Measurements from ENCODE around the gene SH3BGRL2. TPM values are rescaled to one million over a fixed set of nuclear protein-coding genes. Genes with fewer than 3 reads are reported as not detected.

SH3BGRL2 gene
- total RNA-seq, 1 experiment from 2014 or later = 13.8 TPM

DNA sequence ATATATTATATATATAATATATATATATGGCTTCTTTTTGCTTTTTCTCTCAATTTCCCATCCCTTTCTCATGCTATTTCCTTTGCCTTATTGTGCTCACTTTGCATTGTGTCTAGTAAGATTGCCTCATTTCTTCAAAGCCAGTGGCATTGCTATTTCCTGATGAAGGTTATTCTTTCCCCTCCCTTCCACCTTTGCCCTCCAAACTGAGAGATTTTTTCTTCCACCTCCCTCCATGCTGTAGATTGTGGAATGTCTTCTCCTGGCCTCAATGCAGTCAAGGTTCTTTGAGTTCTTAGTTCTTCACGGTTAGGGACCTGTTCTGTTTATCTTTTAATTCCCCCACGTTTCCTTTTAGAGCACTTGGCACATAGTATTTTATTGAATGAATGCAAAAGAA is 17.2 kb downstream of the SH3BGRL2 start:
- CTCF ChIA-PET = interaction anchor here (1.0 to 1.6 kb wide), 2 partner anchors 24 to 46 kb away, joined by 3 to 7 read pairs; no protein-coding TSS in a partner anchor
- H3K27ac Mint-ChIP-seq = no peak overlapping the region

DNA sequence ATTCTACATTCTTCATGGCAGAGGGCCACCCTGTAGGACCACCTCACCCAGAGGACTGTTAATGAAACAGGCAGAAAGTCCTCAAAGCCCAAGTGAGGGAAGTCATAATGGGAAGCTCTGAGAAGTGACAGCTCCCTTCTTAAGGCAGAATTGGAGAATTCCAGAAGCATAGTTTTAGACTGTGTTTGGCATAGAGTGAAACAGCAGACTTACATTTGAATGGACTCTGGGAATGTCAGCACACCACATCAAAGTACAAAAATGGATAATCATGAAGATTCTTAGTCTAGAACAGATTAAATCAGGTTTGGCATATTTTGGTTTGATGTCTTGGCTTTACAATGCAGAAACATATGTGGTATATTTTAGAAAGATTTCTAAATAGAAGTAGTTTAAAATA is 17.9 kb downstream of the SH3BGRL2 start:
- no peak for ATAC-seq
- Mint-ChIP-seq H3K9me3 (no peaks in the 10 kb centered on the region), H3K4me1 (peaks cover 44% of the 10 kb centered on the region), H3K4me3 (no peak overlapping the region), H3K27me3 (ENCODE audit: low read depth) (peaks cover 10% of the 10 kb centered on the region; the same call in 1 of the 2 replicates), H3K36me3 (no peaks in the 10 kb centered on the region), H3K27ac (no peak overlapping the region)
- ChIA-PET CTCF (interaction anchor here (1.6 kb wide), 1 partner anchor 45 kb away, joined by 7 read pairs; no protein-coding TSS in a partner anchor), POLR2A (no interaction called here)
- no peak for TF ChIP-seq SMAD4 (CRISPR knock-in tag; IDR thresholded peaks at IDR 0.05)
- DNase-seq (ENCODE audit: low spot score) = no peak

More for the DNA sequence above, 17.2 kb downstream of the SH3BGRL2 start:
- POLR2A ChIA-PET = no interaction called here
- peaks cover 10% of the 10 kb centered on the region; the same call in 1 of the 2 replicates for H3K27me3 Mint-ChIP-seq (ENCODE audit: low read depth)
- no peak overlapping the region for H3K4me3 Mint-ChIP-seq
- no peaks in the 10 kb centered on the region for H3K36me3 Mint-ChIP-seq
- H3K9me3 Mint-ChIP-seq = no peaks in the 10 kb centered on the region
- ATAC-seq (no peak), DNase-seq (ENCODE audit: low spot score) (no peak)
- peaks cover 44% of the 10 kb centered on the region for H3K4me1 Mint-ChIP-seq
- no peak for TF ChIP-seq IRF2 (CRISPR knock-in tag; IDR thresholded peaks at IDR 0.05; ENCODE audit: borderline replicate concordance, low read depth)
- TF ChIP-seq ZNF416 (CRISPR knock-in tag; IDR thresholded peaks at IDR 0.05) = no peak
- no peak for TF ChIP-seq PREB (CRISPR knock-in tag; IDR thresholded peaks at IDR 0.05; ENCODE audit: borderline replicate concordance)
- TF ChIP-seq, protein P1, sequence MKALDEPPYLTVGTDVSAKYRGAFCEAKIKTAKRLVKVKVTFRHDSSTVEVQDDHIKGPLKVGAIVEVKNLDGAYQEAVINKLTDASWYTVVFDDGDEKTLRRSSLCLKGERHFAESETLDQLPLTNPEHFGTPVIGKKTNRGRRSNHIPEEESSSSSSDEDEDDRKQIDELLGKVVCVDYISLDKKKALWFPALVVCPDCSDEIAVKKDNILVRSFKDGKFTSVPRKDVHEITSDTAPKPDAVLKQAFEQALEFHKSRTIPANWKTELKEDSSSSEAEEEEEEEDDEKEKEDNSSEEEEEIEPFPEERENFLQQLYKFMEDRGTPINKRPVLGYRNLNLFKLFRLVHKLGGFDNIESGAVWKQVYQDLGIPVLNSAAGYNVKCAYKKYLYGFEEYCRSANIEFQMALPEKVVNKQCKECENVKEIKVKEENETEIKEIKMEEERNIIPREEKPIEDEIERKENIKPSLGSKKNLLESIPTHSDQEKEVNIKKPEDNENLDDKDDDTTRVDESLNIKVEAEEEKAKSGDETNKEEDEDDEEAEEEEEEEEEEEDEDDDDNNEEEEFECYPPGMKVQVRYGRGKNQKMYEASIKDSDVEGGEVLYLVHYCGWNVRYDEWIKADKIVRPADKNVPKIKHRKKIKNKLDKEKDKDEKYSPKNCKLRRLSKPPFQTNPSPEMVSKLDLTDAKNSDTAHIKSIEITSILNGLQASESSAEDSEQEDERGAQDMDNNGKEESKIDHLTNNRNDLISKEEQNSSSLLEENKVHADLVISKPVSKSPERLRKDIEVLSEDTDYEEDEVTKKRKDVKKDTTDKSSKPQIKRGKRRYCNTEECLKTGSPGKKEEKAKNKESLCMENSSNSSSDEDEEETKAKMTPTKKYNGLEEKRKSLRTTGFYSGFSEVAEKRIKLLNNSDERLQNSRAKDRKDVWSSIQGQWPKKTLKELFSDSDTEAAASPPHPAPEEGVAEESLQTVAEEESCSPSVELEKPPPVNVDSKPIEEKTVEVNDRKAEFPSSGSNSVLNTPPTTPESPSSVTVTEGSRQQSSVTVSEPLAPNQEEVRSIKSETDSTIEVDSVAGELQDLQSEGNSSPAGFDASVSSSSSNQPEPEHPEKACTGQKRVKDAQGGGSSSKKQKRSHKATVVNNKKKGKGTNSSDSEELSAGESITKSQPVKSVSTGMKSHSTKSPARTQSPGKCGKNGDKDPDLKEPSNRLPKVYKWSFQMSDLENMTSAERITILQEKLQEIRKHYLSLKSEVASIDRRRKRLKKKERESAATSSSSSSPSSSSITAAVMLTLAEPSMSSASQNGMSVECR (CRISPR knock-in tag; IDR thresholded peaks at IDR 0.05; ENCODE audit: borderline replicate concordance) = no peak
- no peak for TF ChIP-seq PRDM15 (CRISPR knock-in tag; IDR thresholded peaks at IDR 0.05)
- no peak for TF ChIP-seq GABPB1 (CRISPR knock-in tag; IDR thresholded peaks at IDR 0.05)
- no peak for TF ChIP-seq ZBTB21 (CRISPR knock-in tag; IDR thresholded peaks at IDR 0.05; ENCODE audit: borderline replicate concordance)
- TF ChIP-seq TEAD1 (CRISPR knock-in tag; IDR thresholded peaks at IDR 0.05) = no peak

GRCh38 chr6:79650950-79651349 is 19.8 kb downstream of the SH3BGRL2 start:
- H3K4me1 Mint-ChIP-seq = peaks cover 40% of the 10 kb centered on the region
- no peaks in the 10 kb centered on the region for H3K9me3 Mint-ChIP-seq
- no peaks in the 10 kb centered on the region for H3K36me3 Mint-ChIP-seq
- no peak overlapping the region for H3K27ac Mint-ChIP-seq
- ChIA-PET POLR2A (no interaction called here), CTCF (no interaction called here)
- H3K4me3 Mint-ChIP-seq = no peak overlapping the region
- no peak for DNase-seq (ENCODE audit: low spot score)
- H3K27me3 Mint-ChIP-seq (ENCODE audit: low read depth) = peaks cover 10% of the 10 kb centered on the region; the same call in 1 of the 2 replicates
- no peak for ATAC-seq
- TF ChIP-seq MYBL2 (CRISPR knock-in tag; IDR thresholded peaks at IDR 0.05) = no peak
- TF ChIP-seq NFYB (CRISPR knock-in tag; conservative IDR thresholded peaks at IDR 0.05; ENCODE audit: low read depth) = no peak
- TF ChIP-seq E2F4 (CRISPR knock-in tag; IDR thresholded peaks at IDR 0.05; ENCODE audit: borderline replicate concordance, low read depth) = no peak
- no peak for TF ChIP-seq MXD4 (CRISPR knock-in tag; IDR thresholded peaks at IDR 0.05; ENCODE audit: borderline replicate concordance)
- TF ChIP-seq, protein P2, sequence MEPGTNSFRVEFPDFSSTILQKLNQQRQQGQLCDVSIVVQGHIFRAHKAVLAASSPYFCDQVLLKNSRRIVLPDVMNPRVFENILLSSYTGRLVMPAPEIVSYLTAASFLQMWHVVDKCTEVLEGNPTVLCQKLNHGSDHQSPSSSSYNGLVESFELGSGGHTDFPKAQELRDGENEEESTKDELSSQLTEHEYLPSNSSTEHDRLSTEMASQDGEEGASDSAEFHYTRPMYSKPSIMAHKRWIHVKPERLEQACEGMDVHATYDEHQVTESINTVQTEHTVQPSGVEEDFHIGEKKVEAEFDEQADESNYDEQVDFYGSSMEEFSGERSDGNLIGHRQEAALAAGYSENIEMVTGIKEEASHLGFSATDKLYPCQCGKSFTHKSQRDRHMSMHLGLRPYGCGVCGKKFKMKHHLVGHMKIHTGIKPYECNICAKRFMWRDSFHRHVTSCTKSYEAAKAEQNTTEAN (CRISPR knock-in tag; IDR thresholded peaks at IDR 0.05) = no peak
- no peak for TF ChIP-seq ZNF263 (CRISPR knock-in tag; IDR thresholded peaks at IDR 0.05; ENCODE audit: low read depth)
- no peak for TF ChIP-seq ATF2 (CRISPR knock-in tag; IDR thresholded peaks at IDR 0.05; ENCODE audit: borderline replicate concordance, low read depth)
- TF ChIP-seq CREB1 (CRISPR knock-in tag; IDR thresholded peaks at IDR 0.05) = no peak
- no peak for TF ChIP-seq ATF1 (CRISPR knock-in tag; IDR thresholded peaks at IDR 0.05)
- TF ChIP-seq GRHL2 (CRISPR knock-in tag; IDR thresholded peaks at IDR 0.05; ENCODE audit: insufficient replicate concordance, severe bottlenecking) = no peak
